Loucy (cell line): Measurements from ENCODE around the gene GRPR.

Source experiments
- H2AFZ ChIP-seq: fragments of 200-600 bp; sonication (generic); 2 replicates; pipeline ENCODE4 v1.6.0; 2016; ENCODE audit warnings: antibody characterized with exemption, mild to moderate bottlenecking, low read length, moderate library complexity
- H3F3A ChIP-seq: fragments of 200-600 bp; 2 replicates; pipeline ENCODE4 v1.6.0; 2016; ENCODE audit warnings: antibody characterized with exemption, low read depth, mild to moderate bottlenecking
- H3K27me3 ChIP-seq: fragments of 200-600 bp; sonication (generic); 2 replicates; pipeline ENCODE4 v1.6.1; 2014; ENCODE audit warnings: low read length, mild to moderate bottlenecking; ENCODE audit not compliant: insufficient read depth, poor library complexity, severe bottlenecking
- H3K36me3 ChIP-seq: fragments of 200-600 bp; sonication (generic); 2 replicates; pipeline ENCODE4 v1.6.1; 2016; ENCODE audit warnings: low read length; ENCODE audit not compliant: insufficient read depth
- H3K4me1 ChIP-seq: fragments of 200-600 bp; sonication (generic); 2 replicates; pipeline ENCODE4 v1.5.1; 2014; ENCODE audit warnings: low read length, mild to moderate bottlenecking; ENCODE audit not compliant: insufficient read depth, poor library complexity, severe bottlenecking
- H3K4me2 ChIP-seq: fragments of 200-600 bp; sonication (generic); 2 replicates; pipeline ENCODE4 v1.6.0; 2014; ENCODE audit warnings: antibody characterized with exemption, low read length, low read depth, mild to moderate bottlenecking; ENCODE audit not compliant: poor library complexity, severe bottlenecking
- H3K4me3 ChIP-seq: fragments of 200-600 bp; sonication (generic); 2 replicates; pipeline ENCODE4 v1.5.1; 2014; ENCODE audit warnings: low read length, mild to moderate bottlenecking, mixed read lengths; ENCODE audit not compliant: poor library complexity, severe bottlenecking
- H3K79me2 ChIP-seq: fragments of 200-600 bp; sonication (generic); 2 replicates; pipeline ENCODE4 v1.6.1; 2014; ENCODE audit warnings: low read length; ENCODE audit not compliant: insufficient read depth
- H3K9ac ChIP-seq: fragments of 200-600 bp; sonication (generic); 2 replicates; pipeline ENCODE4 v1.6.0; 2014; ENCODE audit warnings: mild to moderate bottlenecking, low read depth, low read length, moderate library complexity; ENCODE audit not compliant: poor library complexity, severe bottlenecking
- H3K9me2 ChIP-seq: fragments of 200-600 bp; sonication (generic); replicated peaks from 2 replicates; pipeline ENCODE4 v1.6.1; 2016; ENCODE audit warnings: low read depth, low read length, mixed read lengths
- H3K9me3 ChIP-seq: fragments of 200-600 bp; sonication (generic); 2 replicates; pipeline ENCODE4 v1.6.1; 2014; ENCODE audit warnings: mild to moderate bottlenecking, antibody characterized with exemption, low read length, low read depth; ENCODE audit not compliant: insufficient read depth
- H4K20me1 ChIP-seq: fragments of 200-600 bp; sonication (generic); 2 replicates; pipeline ENCODE4 v1.6.0; 2014; ENCODE audit warnings: antibody characterized with exemption, low read length, mild to moderate bottlenecking; ENCODE audit not compliant: insufficient read depth, poor library complexity, severe bottlenecking
- CTCF ChIP-seq: fragments of 200-600 bp; sonication (generic); conservative IDR thresholded peaks from 2 replicates; pipeline ENCODE4 v1.5.1; 2014; ENCODE audit warnings: mild to moderate bottlenecking, antibody characterized with exemption, low read length
- EZH2phosphoT487 ChIP-seq: fragments of 200-600 bp; IDR thresholded peaks from 2 replicates; pipeline ENCODE4 v1.6.1; 2018; ENCODE audit warnings: antibody characterized with exemption, mild to moderate bottlenecking, moderate library complexity, borderline replicate concordance

Gene GRPR

GRCh38 chrX:16167181-16167580 lies 43.8 kb downstream of the GRPR start, which contains the start of gene MAGEB17:
MAGEB17 (plus strand) TSS chrX:16167481; CDS start chrX:16170383, 2,902 bp downstream.
- Histone ChIP-seq H3K9me3 (no peaks in the 10 kb centered on the region), H3K4me2 (no peak within 1 kb of the TSS)
- no peak for TF ChIP-seq EZH2phosphoT487
- no peak for TF ChIP-seq CTCF

GRCh38 chrX:16171039-16171438 lies 47.7 kb downstream of the GRPR start:
- Histone ChIP-seq H3K4me3 (no peak overlapping the region), H3K9me2 (no peaks in the 10 kb centered on the region), H3K27me3 (no peaks in the 10 kb centered on the region), H3K36me3 (no peaks in the 10 kb centered on the region), H4K20me1 (no peaks in the 10 kb centered on the region), H2AFZ (no peak overlapping the region), H3K9ac (no peak overlapping the region), H3K4me2 (no peak overlapping the region), H3K9me3 (no peaks in the 10 kb centered on the region), H3K4me1 (no peaks in the 10 kb centered on the region), H3F3A (no peaks in the 10 kb centered on the region), H3K79me2 (no peaks in the 10 kb centered on the region)
- TF ChIP-seq CTCF, result no peak

More at GRCh38 chrX:16167181-16167580, 43.8 kb downstream of the GRPR start, which contains the start of gene MAGEB17:
- Histone ChIP-seq H4K20me1 (no peaks in the 10 kb centered on the region), H3K4me3 (no peak within 1 kb of the TSS), H3K9me2 (no peaks in the 10 kb centered on the region), H3K36me3 (no peaks in the 10 kb centered on the region), H3F3A (no peaks in the 10 kb centered on the region), H3K27me3 (no peaks in the 10 kb centered on the region), H3K4me1 (no peaks in the 10 kb centered on the region), H3K79me2 (no peaks in the 10 kb centered on the region), H2AFZ (no peak within 1 kb of the TSS), H3K9ac (no peak within 1 kb of the TSS)

GRCh38 chrX:16171944-16172343 lies 48.6 kb downstream of the GRPR start:
- Histone ChIP-seq H4K20me1 (no peaks in the 10 kb centered on the region), H3K4me3 (no peak overlapping the region), H3F3A (no peaks in the 10 kb centered on the region), H3K4me2 (no peak overlapping the region), H3K9me3 (no peaks in the 10 kb centered on the region), H2AFZ (no peak overlapping the region), H3K9me2 (no peaks in the 10 kb centered on the region), H3K4me1 (no peaks in the 10 kb centered on the region), H3K36me3 (no peaks in the 10 kb centered on the region), H3K79me2 (no peaks in the 10 kb centered on the region), H3K27me3 (no peaks in the 10 kb centered on the region), H3K9ac (no peak overlapping the region)
- TF ChIP-seq EZH2phosphoT487, result no peak
- TF ChIP-seq CTCF, result no peak
